GM19025 (cell line): ENCODE data around the gene ATM.
"Not testable (repeated sequence)": the region's sequence is repeated elsewhere in the genome, so short reads cannot be mapped to it uniquely, and the experiment has no call there.

ENCODE experiments used
- ATAC-seq: cut with Tn5 transposase; IDR thresholded peaks from one replicate; pipeline ENCODE4 v1.9.1; 2021; ENCODE audit warnings: mild to moderate bottlenecking, low read depth, moderate library complexity; ENCODE audit not compliant: unreplicated experiment

The ATM gene

DNA sequence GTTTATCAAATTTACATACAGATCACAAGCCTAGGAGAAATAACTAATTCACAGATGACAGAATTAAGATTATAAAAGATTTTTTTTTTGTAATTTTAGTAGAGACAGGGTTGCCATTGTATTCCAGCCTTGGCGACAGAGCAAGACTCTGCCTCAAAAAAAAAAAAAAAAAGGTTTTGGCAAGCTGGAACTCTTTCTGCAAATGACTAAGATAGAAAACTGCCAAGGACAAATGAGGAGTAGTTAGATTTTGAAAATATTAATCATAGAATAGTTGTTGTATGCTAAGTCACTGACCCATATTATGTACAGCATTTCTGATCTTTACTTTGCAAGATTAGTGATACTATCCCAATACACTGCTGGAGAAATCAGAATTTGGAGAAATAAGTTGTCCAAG, 145.3 kb downstream of the ATM start:
- ATAC-seq = no peak

DNA sequence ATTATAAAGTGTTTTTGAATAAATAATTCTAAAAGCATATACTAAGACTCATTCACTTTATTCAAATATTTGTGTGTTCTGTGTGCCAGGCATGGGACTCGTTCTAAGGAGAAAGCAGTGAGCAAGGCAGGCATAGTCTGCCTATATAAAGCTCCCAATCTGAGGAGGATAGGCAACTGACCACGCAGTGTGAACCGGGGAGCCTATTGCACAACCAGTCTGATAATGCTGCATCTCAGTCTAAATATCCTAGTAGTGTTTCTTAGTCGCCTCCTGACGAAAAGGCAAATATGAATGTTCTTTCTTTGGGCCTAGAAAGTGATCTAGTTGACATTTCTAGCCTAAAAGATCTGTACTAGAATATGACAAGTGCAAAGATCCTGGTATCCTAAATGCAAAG, 146.2 kb downstream of the ATM start:
- ATAC-seq = no peak

DNA sequence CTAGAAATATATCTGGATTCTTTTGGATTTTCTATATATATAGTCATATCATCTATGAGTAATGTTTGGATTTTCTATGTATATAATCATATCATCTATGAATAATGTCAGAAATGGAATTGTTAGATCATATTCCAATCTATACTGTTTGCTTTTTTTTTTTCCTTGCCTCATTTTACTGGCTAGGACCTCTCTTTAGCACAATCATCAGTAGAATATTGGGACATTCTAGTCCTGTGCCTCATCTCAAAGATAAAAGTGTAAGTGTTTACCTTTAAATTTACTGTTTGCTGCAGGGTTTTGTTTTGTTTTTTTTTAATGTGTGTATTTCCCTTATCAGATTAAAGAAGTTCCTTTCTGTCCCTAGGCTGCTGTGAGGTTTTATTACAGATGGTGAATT, 147.4 kb downstream of the ATM start:
- ATAC-seq = no peak

DNA sequence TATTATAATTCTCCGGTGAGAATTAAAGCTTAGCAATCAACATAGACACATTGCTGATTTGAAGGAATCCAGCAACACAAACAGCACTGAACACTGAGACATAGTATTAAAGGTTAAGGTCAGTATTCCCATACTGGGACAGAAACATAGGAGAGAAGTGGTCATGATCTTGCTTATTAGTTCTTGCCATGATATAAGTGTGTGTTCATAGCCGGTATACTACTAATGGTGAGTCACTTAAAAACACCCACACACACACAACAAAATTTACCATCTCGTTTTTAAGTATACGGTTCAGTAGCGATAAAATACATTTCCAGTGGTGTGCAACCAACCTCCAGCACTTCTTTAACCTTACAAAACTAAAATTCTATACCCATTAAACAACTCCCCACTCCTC, 148.1 kb downstream of the ATM start:
- ATAC-seq = no peak

DNA sequence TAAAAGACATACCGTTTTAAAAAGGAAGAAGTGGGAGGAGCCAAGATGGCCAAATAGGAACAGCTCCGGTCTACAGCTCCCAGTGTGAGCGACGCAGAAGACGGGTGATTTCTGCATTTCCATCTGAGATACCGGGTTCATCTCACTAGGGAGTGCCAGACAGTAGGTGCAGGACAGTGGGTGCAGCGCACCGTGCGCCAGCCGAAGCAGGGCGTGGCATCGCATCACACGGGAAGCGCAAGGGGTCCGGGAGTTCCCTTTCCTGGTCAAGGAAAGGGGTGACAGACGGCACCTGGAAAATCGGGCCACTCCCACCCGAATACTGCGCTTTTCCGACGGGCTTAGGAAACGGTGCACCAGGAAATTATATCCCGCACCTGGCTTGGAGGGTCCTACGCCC, 150.6 kb downstream of the ATM start:
- not testable (repeated sequence) for ATAC-seq

DNA sequence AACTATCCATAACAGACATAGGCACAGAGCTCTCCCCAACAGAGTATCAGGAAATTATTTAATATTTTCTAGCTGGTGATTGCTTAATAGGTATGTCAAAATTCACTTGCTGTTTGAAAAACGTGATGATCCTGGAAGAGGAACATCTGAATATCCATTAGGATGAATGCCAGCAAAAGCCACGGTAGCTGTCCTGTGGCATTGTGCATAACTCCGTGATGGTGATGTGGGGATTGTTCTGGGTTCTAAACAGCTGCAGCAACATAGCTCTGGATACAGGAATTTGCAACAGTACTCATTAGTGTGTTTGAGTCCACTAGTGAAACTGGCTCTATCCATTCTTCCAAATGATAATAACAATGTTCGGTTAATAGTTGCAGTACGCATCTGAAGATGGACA, 165.7 kb downstream of the ATM start:
- ATAC-seq = no peak

DNA sequence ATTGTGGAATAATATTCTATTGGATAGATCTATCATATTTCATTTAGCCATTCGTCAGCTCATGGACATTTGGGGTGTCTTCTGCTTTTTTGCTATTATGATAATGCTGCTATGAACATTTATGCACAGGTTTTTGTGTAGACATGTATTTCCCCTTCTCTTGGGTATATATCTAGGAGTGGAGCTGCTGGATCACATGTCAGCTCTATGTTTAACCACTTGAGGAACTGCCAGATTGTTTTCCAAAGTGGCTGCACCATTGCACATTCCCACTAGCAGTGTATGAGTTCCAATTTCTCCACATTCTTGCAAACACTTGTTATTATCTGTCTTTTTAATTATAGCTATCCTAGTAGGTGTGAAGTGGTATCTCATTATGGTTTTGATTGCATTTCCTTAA, 169.5 kb downstream of the ATM start:
- ATAC-seq = no peak

DNA sequence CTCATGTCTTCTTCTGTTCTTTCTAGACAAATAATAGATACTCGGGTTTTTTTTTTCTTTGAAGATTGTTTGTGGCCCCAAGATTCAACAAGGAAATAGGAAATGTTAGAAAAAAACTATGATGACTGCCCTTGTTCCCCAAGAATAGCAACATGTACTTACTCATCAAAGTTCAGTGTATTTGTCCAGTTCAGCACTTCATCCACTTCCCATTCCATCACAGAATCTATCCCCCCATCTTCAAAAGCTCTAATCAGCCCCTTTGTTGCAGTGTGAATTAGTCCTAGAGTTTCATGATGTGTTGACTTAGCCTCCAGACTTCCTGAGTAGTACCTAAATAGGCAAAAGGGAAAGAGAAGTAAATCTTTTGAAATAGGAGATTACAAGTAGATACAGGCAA, 170.2 kb downstream of the ATM start:
- no peak for ATAC-seq

DNA sequence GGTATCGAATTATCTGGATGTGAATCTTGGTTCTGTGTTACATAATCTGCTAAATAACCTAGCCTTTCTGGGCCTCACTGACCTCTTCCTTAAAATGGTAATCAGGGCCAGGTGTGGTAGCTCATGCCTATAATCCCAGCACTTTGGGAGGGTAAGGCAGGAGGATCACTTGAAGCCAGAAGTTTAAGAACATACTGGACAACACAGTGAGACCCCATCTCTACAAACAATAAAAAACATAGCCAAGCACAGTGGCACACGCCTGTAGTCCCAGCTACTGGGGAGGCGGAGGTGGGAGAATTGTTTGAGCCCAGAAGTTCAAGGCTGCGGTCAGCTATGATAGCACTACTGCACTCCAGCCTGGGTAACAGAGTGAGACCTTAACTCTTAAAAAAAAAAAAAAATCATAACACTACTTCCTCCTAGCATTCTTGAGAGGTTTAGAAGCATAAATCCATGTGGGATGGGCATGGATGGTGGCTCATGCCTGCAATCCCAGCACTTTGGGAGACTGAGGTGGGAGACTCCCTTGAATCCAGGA, 171.9 kb downstream of the ATM start:
- no peak for ATAC-seq

DNA sequence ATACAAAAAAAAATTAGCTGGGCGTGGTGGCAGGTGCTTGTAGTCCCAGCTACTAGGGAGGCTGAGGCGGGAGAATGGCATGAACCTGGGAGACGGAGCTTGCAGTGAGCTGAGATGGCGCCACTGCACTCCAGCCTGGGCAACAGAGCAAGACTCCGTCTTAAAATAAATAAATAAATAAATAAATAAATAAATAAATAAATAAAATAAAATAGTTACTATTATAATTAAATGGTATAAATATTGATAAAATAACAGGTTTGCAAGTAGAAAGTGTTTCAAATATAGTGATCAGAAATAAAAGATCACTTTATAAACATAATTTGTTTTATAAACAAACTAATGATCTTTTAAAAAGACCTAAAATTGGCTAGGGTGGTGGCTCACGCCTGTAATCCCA, 173.8 kb downstream of the ATM start:
- ATAC-seq = not testable (repeated sequence)

DNA sequence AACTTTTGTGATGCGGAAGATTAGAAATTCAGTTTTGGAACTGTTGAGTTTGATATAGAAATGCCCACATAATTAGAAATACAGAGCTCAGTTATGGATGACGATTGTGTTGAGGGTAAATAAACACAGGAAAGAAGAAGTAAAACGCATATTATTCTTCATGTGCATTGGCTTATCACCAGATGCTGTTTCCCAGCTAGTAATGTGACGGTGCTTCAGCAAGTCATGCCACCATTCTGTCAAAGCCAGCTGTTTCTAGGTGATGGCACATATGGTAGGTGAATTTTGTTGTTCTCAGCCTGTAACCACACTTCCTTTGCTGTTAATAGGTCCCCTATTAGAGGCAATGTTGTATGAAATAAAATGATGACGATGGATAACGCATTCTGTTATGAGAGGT, 175.6 kb downstream of the ATM start:
- no peak for ATAC-seq

DNA sequence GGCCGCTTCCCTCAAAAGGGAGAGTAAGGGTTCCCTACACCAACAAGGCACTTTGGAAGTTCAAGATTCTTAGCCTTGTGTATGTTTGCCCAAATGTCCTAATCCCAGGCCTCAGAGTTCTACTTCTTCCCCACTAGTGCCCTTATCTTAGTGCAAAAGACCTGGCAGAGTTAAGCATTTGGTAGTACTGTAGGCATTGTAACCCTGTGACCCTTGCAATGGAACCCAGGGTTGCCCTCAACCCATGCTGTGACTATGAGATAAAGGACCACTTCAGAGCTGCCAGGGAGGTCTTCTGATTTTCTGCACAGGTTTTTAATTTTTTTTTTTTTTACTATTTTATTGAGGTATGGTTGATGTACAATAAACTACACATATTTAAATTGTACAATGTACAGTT, 179.4 kb downstream of the ATM start:
- ATAC-seq = no peak

DNA sequence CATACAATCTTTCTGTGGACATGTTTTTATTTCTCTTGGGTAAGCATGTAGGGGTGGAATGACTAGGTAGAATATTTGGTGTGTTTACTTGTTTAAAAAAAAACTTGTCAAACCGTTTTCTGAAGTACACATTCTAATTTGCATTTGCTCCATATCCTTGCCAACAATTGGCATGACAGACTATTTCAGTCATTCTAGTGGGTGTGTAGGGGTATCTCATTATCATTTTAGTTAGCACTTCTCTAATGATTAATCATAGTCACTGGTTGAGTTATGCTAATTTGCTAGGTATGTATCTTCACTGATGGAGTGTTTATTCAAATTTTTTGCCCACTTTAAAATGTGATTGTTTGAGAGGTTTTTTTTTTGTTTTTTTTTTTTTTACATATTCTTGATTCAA, 180.2 kb downstream of the ATM start:
- ATAC-seq = no peak

DNA sequence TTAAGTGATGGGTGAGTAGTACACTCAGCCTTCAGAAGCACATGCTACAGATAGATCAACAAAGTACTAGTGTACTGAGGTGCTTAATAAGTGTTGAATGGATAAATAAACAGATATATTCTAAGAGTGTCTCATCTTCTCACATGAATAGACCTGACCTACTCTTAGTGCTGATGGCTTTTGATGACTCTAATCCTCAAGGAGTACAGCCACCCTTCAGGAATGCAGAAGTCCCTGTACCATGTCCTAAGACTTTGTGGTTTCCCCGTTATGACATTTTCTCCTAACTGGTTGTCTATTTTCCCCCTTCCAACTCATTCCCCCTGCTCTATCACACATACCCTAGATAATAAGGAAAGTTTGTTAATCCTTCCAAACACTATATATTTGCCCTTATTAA, 182.8 kb downstream of the ATM start:
- no peak for ATAC-seq

DNA sequence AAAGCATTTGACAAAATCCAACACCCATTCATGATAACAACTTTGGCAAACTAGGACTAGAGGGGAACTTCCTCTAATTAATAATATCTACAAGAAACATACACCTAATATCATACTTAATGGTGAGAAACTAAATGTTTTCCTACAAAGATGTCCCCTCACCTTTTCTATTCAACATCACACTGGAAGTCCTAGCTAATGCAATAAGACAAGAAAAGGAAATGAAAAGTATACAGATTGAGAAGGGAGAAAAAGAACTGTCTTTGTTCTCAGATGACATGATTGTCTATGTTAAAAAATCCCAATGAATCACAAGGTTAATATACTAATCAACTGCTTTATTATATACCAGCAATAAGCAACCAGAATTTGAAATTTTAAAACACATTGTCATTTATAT, 192.1 kb downstream of the ATM start:
- no peak for ATAC-seq

DNA sequence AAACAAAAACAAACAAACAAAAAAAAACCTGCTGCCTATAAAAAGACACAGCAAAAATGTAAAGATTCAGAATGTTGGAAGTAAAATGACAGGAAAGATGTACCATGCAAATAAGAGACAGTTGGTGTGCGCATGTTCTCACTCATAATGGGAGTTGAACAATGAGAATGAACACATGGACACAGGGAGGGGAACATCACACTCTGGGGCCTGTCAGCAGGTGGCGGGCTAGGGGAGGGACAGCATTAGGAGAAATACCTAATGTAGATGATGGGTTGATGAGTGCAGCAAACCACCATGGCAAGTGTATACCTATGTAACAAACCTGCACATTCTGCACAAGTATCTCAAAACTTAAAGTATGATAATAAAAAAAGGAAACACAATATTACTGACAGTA, 194.7 kb downstream of the ATM start:
- ATAC-seq = not testable (repeated sequence)
